CD4-positive, alpha-beta memory T cell (primary cell): ENCODE results near the gene THOP1. TPM values are rescaled to one million over a fixed set of nuclear protein-coding genes. Genes with fewer than 3 reads are reported as not detected.

ENCODE experiments used
- CTCF ChIA-PET: fragments of 350-600 bp; sonication (Branson Sonifier 250); formaldehyde crosslinking; loops from one replicate; lab custom pipeline; 2021; ENCODE audit warnings: inconsistent platforms; ENCODE audit not compliant: partially characterized antibody; lab: Charles Lee
- POLR2A ChIA-PET: fragments of 350-600 bp; sonication (Branson Sonifier 250); formaldehyde crosslinking; loops from one replicate; lab custom pipeline; 2021; ENCODE audit not compliant: partially characterized antibody; lab: Charles Lee
- DNase-seq, 5 donors: peaks; one replicate each; pipeline versions ENCODE4 v3.0.0 to v3.0.0-alpha.2; 2020 to 2022; ENCODE audit warnings: mixed read lengths in 1 of 5
- H3K27ac ChIP-seq: one replicate; pipeline ENCODE4 v1.7.0; 2013; ENCODE audit warnings: low read depth, low read length
- H3K27me3 ChIP-seq: 2 replicates; pipeline ENCODE4 v1.7.0; 2013; ENCODE audit warnings: mild to moderate bottlenecking, low read length, moderate library complexity; ENCODE audit not compliant: insufficient read depth
- H3K36me3 ChIP-seq: 2 replicates; pipeline ENCODE4 v1.7.0; 2013; ENCODE audit warnings: mild to moderate bottlenecking, low read length, moderate library complexity; ENCODE audit not compliant: insufficient read depth
- H3K4me1 ChIP-seq: 2 replicates; pipeline ENCODE4 v1.7.0; 2013; ENCODE audit warnings: mild to moderate bottlenecking, low read length, moderate library complexity; ENCODE audit not compliant: insufficient read depth
- H3K4me3 ChIP-seq, 2 donors: one replicate each; pipeline ENCODE4 v1.7.0; 2013; ENCODE audit warnings: low read length in 2 of 2, mild to moderate bottlenecking in 1 of 2
- H3K9me3 ChIP-seq, 2 donors: one replicate each; pipeline ENCODE4 v1.7.0; 2013; ENCODE audit warnings: low read length in 2 of 2, control low read depth in 1 of 2; ENCODE audit not compliant: control insufficient read depth in 1 of 2
- H3K27ac Mint-ChIP-seq, 7 donors: one replicate each; pipeline ENCODE4 v1.8.0; 2020 to 2021; ENCODE audit warnings: mixed read lengths in 7 of 7, mild to moderate bottlenecking in 6 of 7, inconsistent platforms in 3 of 7, moderate library complexity in 3 of 7
- H3K27me3 Mint-ChIP-seq, 2 donors: one replicate each; pipeline ENCODE4 v1.8.0; 2020 to 2021; ENCODE audit warnings: mixed read lengths in 2 of 2
- H3K36me3 Mint-ChIP-seq, 2 donors: one replicate each; pipeline ENCODE4 v1.8.0; 2020 to 2021; ENCODE audit warnings: mixed read lengths in 2 of 2, inconsistent platforms in 1 of 2, mild to moderate bottlenecking in 1 of 2
- H3K4me1 Mint-ChIP-seq, 4 donors: one replicate each; pipeline ENCODE4 v1.8.0; 2020 to 2021; ENCODE audit warnings: mixed read lengths in 4 of 4, mild to moderate bottlenecking in 1 of 4
- H3K4me3 Mint-ChIP-seq, 8 donors: one replicate each; pipeline ENCODE4 v1.8.0; 2020 to 2021; ENCODE audit warnings: mixed read lengths in 8 of 8, mild to moderate bottlenecking in 7 of 8, moderate library complexity in 6 of 8, inconsistent platforms in 3 of 8
- H3K9me3 Mint-ChIP-seq, 8 donors: one replicate each; pipeline ENCODE4 v1.8.0; 2020 to 2021; ENCODE audit warnings: mixed read lengths in 8 of 8, mild to moderate bottlenecking in 5 of 8, inconsistent platforms in 3 of 8, moderate library complexity in 1 of 8
- intact Hi-C: fragments of 100-400 bp; cut with micrococcal nuclease; formaldehyde crosslinking; loops from one replicate; pipeline ENCODE4 v1.15.1; 2023
- polyA plus RNA-seq, 2 donors: library from polyadenylated mRNA; unstranded; fragments of 300-500 nt; fragmentation: Illumina TruSeq; gene quantifications; one replicate each; pipeline ENCODE4 v1.2.3, GENCODE V29; 2021
- total RNA-seq, 2 experiments: library from RNA; stranded (reverse); gene quantifications; one replicate each; pipeline ENCODE4 v1.2.3, GENCODE V29; 2021

Gene THOP1
- total and polyA plus RNA-seq, 4 experiments from 2014 or later: 21.6 to 31.9 (median 25.8) TPM

- ChIA-PET POLR2A (no interaction called here), CTCF (interaction anchor here (1.2 to 7.3 kb wide), 4 partner anchors 8 to 99 kb away, joined by 3 to 94 read pairs (median 12); partner anchors contain the start of gene SLC39A3)
- Histone ChIP-seq H3K36me3 (no peaks in the 10 kb centered on the region), H3K4me1 (peaks cover 4% of the 10 kb centered on the region), H3K27me3 (no peaks in the 10 kb centered on the region), H3K27ac (no peak overlapping the region), H3K4me3 (no peak overlapping the region), H3K9me3 (no peaks in the 10 kb centered on the region)
- Mint-ChIP-seq H3K9me3 (no peaks in the 10 kb centered on the region), H3K4me1 (no peaks in the 10 kb centered on the region), H3K4me3 (no peak overlapping the region), H3K36me3 (no peaks in the 10 kb centered on the region), H3K27me3 (peaks cover 4 to 8% of the 10 kb centered on the region in 2 donors), H3K27ac (no peak overlapping the region)
- DNase-seq: no peak
- intact Hi-C loops: no loop called here
Measured at GRCh38 chr19:2747349-2747748, 38.0 kb upstream of the THOP1 start.

- H3K36me3 ChIP-seq: no peaks in the 10 kb centered on the region
- intact Hi-C loops: no loop called here
- Mint-ChIP-seq H3K9me3 (no peaks in the 10 kb centered on the region), H3K27ac (no peak overlapping the region), H3K4me1 (no peaks in the 10 kb centered on the region), H3K4me3 (no peak overlapping the region), H3K36me3 (peaks cover 6 to 9% of the 10 kb centered on the region in 2 donors), H3K27me3 (no peaks in the 10 kb centered on the region)
- no peak for DNase-seq
- peaks cover 4% of the 10 kb centered on the region for H3K4me1 ChIP-seq
- no peak overlapping the region for H3K4me3 ChIP-seq
- CTCF ChIA-PET: interaction anchor here (1.2 to 7.3 kb wide), 2 partner anchors 12 to 102 kb away, joined by 3 to 94 read pairs; partner anchors contain the start of gene SLC39A3
- POLR2A ChIA-PET: no interaction called here
- no peak overlapping the region for H3K27ac ChIP-seq
- no peaks in the 10 kb centered on the region for H3K9me3 ChIP-seq
- no peaks in the 10 kb centered on the region for H3K27me3 ChIP-seq
Measured at GRCh38 chr19:2750808-2751437, 34.4 kb upstream of the THOP1 start.

GRCh38 chr19:2751438-2751830, 33.9 kb upstream of the THOP1 start:
- Histone ChIP-seq H3K27ac (no peak overlapping the region), H3K9me3 (no peaks in the 10 kb centered on the region), H3K4me3 (no peak overlapping the region), H3K4me1 (peaks cover 4% of the 10 kb centered on the region), H3K27me3 (no peaks in the 10 kb centered on the region), H3K36me3 (no peaks in the 10 kb centered on the region)
- no peak for DNase-seq
- H3K27ac Mint-ChIP-seq: no peak overlapping the region
- ChIA-PET CTCF (interaction anchor here (7.3 kb wide), 1 partner anchor 103 kb away, joined by 94 read pairs; no protein-coding TSS in a partner anchor), POLR2A (no interaction called here)
- no peaks in the 10 kb centered on the region for H3K4me1 Mint-ChIP-seq
- H3K27me3 Mint-ChIP-seq: no peaks in the 10 kb centered on the region
- no peaks in the 10 kb centered on the region for H3K9me3 Mint-ChIP-seq
- no peak overlapping the region for H3K4me3 Mint-ChIP-seq
- intact Hi-C loops: no loop called here
- H3K36me3 Mint-ChIP-seq: peaks cover 8 to 14% of the 10 kb centered on the region in 2 donors

- Histone ChIP-seq H3K27ac (no peak overlapping the region), H3K9me3 (no peaks in the 10 kb centered on the region), H3K4me1 (peaks cover 5% of the 10 kb centered on the region), H3K27me3 (no peaks in the 10 kb centered on the region), H3K4me3 (no peak overlapping the region), H3K36me3 (no peaks in the 10 kb centered on the region)
- CTCF ChIA-PET: interaction anchor here (1.4 to 7.3 kb wide), 2 partner anchors 106 to 107 kb away, joined by 4 to 94 read pairs; no protein-coding TSS in a partner anchor
- Mint-ChIP-seq H3K36me3 (peaks cover 16 to 25% of the 10 kb centered on the region in 2 donors), H3K4me3 (no peak overlapping the region), H3K27ac (no peak overlapping the region), H3K9me3 (no peaks in the 10 kb centered on the region), H3K4me1 (peaks cover 0 to 10% (median 3%) of the 10 kb centered on the region in 4 donors), H3K27me3 (no peaks in the 10 kb centered on the region)
- intact Hi-C loops: no loop called here
- POLR2A ChIA-PET: no interaction called here
- no peak for DNase-seq
Measured at GRCh38 chr19:2754659-2755447, 30.4 kb upstream of the THOP1 start.

- peaks cover 0 to 10% (median 3%) of the 10 kb centered on the region in 4 donors for H3K4me1 Mint-ChIP-seq
- Histone ChIP-seq H3K27me3 (no peaks in the 10 kb centered on the region), H3K4me3 (no peak overlapping the region), H3K36me3 (no peaks in the 10 kb centered on the region), H3K9me3 (no peaks in the 10 kb centered on the region), H3K27ac (no peak overlapping the region), H3K4me1 (peaks cover 5% of the 10 kb centered on the region)
- ChIA-PET POLR2A (no interaction called here), CTCF (interaction anchor here (1.4 kb wide), 1 partner anchor 107 kb away, joined by 4 read pairs; no protein-coding TSS in a partner anchor)
- peaks cover 20 to 25% of the 10 kb centered on the region in 2 donors for H3K36me3 Mint-ChIP-seq
- H3K9me3 Mint-ChIP-seq: no peaks in the 10 kb centered on the region
- H3K4me3 Mint-ChIP-seq: no peak overlapping the region
- intact Hi-C loops: no loop called here
- no peak for DNase-seq
- no peaks in the 10 kb centered on the region for H3K27me3 Mint-ChIP-seq
- no peak overlapping the region for H3K27ac Mint-ChIP-seq
Measured at GRCh38 chr19:2755448-2755705, 29.9 kb upstream of the THOP1 start.

- Histone ChIP-seq H3K9me3 (no peaks in the 10 kb centered on the region), H3K4me3 (no peak overlapping the region), H3K27ac (no peak overlapping the region), H3K4me1 (peaks cover 5% of the 10 kb centered on the region), H3K27me3 (no peaks in the 10 kb centered on the region), H3K36me3 (no peaks in the 10 kb centered on the region)
- H3K9me3 Mint-ChIP-seq: no peaks in the 10 kb centered on the region
- H3K27ac Mint-ChIP-seq: no peak overlapping the region
- no peak overlapping the region for H3K4me3 Mint-ChIP-seq
- peaks cover 23 to 25% of the 10 kb centered on the region in 2 donors for H3K36me3 Mint-ChIP-seq
- DNase-seq: no peak
- CTCF ChIA-PET: interaction anchor here (1.4 kb wide), 1 partner anchor 108 kb away, joined by 4 read pairs; no protein-coding TSS in a partner anchor
- intact Hi-C loops: no loop called here
- H3K4me1 Mint-ChIP-seq: peaks cover 0 to 10% (median 3%) of the 10 kb centered on the region in 4 donors
- POLR2A ChIA-PET: no interaction called here
- no peaks in the 10 kb centered on the region for H3K27me3 Mint-ChIP-seq
Measured at GRCh38 chr19:2755811-2756210, 29.5 kb upstream of the THOP1 start.

- intact Hi-C loops: no loop called here
- peaks cover 5% of the 10 kb centered on the region for H3K4me1 ChIP-seq
- H3K9me3 ChIP-seq: no peaks in the 10 kb centered on the region
- H3K27ac ChIP-seq: no peak overlapping the region
- Mint-ChIP-seq H3K27me3 (no peaks in the 10 kb centered on the region), H3K27ac (no peak overlapping the region), H3K36me3 (peaks cover 25 to 26% of the 10 kb centered on the region in 2 donors), H3K9me3 (no peaks in the 10 kb centered on the region), H3K4me3 (no peak overlapping the region), H3K4me1 (peaks cover 0 to 10% (median 3%) of the 10 kb centered on the region in 4 donors)
- no peak overlapping the region for H3K4me3 ChIP-seq
- POLR2A ChIA-PET: no interaction called here
- no peaks in the 10 kb centered on the region for H3K36me3 ChIP-seq
- H3K27me3 ChIP-seq: no peaks in the 10 kb centered on the region
- CTCF ChIA-PET: no interaction called here
- no peak for DNase-seq
Measured at GRCh38 chr19:2756477-2756876, 28.8 kb upstream of the THOP1 start.
